Right hindlimb (tissue), 1 donor: Measurements from ENCODE around the gene STH.
"Not testable (repeated sequence)": the region's sequence is repeated elsewhere in the genome, so short reads cannot be mapped to it uniquely, and the experiment has no call there.

Source experiments
- DNase-seq: peaks from one replicate; pipeline ENCODE4 v3.0.0-alpha.2; 2018

Gene STH, protein sequence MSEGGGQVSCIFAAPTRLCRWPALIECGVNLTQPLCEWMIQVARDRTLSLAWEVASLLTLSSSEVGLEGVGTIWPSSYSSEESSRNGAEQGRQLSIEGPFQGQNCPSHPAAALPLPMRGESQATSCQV

DNA sequence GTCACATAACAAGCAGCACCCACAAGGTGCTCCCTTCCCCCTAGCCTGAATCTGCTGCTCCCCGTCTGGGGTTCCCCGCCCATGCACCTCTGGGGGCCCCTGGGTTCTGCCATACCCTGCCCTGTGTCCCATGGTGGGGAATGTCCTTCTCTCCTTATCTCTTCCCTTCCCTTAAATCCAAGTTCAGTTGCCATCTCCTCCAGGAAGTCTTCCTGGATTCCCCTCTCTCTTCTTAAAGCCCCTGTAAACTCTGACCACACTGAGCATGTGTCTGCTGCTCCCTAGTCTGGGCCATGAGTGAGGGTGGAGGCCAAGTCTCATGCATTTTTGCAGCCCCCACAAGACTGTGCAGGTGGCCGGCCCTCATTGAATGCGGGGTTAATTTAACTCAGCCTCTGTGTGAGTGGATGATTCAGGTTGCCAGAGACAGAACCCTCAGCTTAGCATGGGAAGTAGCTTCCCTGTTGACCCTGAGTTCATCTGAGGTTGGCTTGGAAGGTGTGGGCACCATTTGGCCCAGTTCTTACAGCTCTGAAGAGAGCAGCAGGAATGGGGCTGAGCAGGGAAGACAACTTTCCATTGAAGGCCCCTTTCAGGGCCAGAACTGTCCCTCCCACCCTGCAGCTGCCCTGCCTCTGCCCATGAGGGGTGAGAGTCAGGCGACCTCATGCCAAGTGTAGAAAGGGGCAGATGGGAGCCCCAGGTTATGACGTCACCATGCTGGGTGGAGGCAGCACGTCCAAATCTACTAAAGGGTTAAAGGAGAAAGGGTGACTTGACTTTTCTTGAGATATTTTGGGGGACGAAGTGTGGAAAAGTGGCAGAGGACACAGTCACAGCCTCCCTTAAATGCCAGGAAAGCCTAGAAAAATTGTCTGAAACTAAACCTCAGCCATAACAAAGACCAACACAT, at the start of gene STH:
STH (plus strand) TSS at position 264 of the 913 bp plus-strand sequence; CDS start at position 294, 30 bp downstream.
- DNase-seq, result no peak

DNA sequence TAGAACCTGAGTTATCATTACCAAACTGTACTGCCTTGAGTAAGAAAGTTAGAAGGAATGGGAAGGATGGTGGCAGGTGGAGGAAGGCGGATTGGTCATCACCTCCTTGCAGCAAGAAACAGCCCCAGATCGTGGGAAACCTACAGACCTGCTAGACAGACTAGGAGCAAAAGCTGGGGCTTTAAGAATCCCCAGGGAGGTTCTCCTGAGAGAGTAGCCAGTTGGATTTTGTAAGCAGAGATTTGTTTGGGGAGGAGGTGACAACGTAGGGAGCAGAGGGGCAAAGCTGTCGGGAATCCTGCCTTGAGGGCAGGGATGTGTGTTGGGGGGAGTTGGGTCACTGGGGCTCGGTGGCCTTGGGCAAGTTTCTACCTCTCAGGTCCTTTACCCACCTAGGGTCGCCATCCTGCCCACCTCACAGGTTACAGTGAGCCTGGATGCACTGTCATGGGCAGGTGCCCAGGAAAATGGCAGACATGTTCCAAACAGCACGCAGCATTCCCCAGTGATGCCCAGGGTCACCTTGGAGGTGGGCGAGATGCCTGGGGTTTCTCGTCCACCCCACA, 49.2 kb upstream of the STH start:
- no peak for DNase-seq

DNA sequence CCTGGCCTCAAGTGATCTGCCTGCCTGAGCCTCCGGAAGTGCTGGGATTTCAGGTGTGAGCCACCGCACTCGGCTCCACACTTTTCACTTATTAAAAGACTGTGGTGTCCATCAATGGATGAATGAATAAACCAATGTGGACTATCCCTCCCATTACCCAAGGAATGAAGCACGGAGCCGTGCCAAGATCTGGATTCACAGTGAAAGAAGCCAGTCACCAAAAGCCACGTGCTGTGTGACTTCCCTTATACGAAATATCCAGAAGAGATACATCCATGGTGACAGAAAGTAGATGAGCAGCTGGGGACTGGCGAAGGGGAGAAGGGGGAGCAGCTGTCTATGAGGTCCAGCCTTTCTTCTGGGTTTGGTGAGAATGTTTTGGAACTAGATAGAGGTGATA, 48.2 kb upstream of the STH start:
- no peak for DNase-seq

DNA sequence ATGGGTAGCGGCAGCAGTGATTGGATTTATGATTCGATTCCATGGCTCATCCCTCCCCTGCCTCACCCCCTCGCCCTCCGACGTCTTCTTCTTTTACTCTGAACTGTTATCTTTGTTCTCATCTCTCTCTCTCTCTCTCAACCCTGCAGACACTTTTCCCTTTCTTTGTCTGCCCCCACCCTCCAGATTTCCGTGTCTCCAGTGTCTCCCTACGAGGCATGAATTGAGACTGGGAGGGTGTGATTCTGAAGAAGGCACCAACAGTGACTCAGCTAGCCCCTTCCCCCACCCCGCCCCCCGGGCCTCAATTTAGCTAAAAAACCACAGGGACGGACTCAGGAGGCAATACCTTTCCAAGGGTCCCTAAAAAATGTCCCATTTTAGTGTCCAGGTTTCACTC, 47.6 kb upstream of the STH start:
- no peak for DNase-seq

DNA sequence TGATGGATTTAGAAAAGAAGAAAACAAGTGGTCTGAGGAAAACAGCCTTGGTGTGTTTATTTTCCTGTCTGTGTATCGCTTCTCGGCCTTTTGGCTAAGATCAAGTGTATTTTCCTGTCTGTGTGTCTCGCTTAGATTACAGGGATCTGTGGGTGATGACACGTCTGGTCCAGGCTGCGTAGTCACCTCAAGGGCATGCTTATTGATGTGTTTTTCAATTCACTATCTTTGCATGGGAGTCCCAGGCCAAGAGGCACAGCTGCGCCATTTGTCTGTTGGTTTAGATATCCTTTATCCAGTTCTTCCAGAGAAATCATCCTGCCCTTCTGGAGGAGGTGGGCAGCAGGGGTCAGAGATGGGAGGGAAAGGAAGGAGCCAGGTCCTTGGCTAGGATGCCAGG, 47.1 kb upstream of the STH start:
- DNase-seq, result no peak

DNA sequence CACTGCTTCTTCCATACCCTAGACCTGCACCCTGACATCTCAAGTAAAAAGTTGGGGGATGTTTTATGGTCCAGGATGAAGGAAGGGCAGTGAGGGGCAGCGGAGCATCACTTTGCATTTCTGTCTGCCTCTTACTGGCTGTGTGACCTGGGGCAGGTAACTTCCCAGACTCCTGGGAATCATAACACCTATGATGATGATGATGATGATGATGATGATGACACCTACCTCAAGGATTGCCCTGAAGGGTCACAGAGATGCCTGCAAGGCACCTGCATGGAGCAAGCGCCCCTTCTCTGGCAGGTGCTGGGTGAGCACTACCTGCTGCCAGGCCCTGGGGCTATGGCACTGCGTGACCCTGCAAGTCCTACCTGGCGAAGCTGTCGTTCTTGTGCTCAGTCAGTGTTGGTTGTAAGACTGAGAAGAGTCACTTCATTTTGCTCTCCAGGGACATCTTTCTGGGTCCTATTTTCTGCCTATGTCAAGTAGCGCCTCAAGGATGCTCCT, 46.2 kb upstream of the STH start:
- DNase-seq, result no peak

DNA sequence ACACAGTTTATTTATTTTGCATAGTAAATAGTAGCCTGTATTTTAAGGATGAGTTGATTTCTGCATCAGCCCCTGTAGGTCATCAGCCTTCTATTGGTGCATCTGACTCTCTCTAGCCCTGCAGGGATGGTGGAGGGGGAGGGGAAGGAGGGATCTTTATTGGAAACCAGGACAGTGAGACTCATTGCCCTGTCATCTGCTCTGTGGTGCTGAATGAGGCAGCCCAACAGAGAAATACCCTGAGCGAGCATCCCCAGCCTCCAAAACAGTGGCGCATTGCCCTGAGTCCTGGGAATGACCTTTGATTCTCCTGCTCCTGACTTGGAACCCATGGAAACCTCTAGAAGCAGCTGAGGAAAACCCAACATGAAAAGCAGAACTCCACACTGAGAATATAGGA, 45.5 kb upstream of the STH start:
- no peak for DNase-seq

DNA sequence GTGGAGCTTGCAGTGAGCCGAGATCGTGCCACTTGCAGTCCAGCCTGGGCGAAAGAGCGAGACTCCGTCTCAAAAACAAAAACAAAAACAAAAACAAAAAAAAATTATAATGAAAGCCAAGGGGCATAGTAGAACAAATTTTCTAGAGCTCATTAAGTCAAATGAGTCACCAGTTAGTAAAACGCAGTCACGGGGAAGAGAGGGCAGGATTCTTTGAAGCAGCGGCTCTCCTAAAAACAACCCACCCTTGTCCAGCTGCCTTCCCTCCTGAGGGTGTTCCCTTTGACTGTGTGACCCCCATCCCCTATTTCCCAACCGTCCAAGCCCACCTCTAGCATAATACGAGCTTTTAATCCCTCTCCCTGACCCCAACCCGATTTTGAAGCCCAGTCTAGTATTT, 44.1 kb upstream of the STH start:
- no peak for DNase-seq

DNA sequence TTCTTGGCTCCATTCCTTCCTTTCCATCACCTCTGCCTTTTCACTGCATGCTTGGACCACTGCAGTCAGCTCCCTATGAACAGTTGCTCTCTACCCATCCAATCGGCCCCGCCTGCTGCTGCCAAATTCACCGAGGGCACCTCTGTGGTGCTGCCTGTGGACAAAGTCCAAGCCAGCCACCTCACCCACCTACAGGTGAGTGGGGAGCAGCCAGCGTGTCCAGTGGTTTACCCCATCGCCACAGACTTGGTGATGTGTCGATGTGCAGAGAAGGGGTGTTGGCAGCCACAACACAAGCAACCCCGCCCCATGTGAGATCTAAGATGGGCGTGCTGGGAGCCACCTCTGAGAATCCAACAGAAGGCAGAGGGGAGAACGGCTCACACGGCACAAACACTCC, 43.7 kb upstream of the STH start:
- no peak for DNase-seq

DNA sequence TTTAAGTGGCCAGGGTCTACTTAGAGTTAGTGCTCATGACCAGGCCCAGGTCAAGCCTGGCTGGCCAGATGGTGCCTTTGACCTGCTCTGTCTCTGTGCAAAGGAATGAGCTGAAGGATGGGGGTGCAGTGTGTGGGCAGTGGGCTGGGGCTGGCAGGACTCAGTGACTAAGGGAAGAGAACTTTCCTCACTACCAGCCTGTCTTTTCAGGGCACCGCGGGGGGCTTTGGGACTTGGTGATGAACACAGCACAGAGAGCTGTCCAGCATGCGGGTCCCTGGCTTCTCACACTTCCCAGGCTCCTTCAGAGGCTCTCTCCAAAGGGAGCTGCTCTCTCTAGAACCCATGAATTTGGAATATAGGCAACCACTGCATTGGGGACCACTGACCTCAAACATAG, 43.0 kb upstream of the STH start:
- no peak for DNase-seq

DNA sequence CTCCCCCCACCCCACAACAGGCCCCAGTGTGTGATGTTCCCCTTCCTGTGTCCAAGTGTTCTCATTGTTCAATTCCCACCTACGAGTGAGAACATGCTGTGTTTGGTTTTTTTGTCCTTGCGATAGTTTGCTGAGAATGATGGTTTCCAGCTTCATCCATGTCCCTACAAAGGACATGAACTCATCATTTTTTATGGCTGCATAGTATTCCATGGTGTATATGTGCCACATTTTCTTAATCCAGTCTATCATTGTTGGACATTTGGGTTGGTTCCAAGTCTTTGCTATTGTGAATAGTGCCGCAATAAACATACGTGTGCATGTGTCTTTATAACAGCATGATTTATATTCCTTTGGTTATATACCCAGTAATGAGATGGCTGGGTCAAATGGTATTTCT, 42.3 kb upstream of the STH start:
- DNase-seq, result not testable (repeated sequence)

DNA sequence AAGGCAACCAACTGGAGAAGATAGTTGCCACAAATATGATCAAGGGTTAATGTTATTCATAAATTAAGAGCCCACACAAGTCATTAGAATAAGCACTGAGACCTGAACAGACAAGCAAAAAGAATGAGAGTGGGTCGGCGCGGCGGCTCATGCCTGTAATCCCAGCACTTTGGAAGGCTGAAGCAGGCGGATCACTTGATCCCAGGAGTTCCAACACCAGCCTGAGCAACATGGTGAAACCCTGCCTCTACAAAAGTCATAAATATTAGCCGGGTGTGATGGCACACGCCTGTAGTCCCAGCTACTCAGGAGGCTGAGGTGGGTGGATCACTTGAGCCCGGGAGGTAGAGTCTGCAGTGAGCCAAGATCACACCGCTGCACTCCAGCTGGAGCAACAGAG, 40.7 kb upstream of the STH start:
- no peak for DNase-seq

DNA sequence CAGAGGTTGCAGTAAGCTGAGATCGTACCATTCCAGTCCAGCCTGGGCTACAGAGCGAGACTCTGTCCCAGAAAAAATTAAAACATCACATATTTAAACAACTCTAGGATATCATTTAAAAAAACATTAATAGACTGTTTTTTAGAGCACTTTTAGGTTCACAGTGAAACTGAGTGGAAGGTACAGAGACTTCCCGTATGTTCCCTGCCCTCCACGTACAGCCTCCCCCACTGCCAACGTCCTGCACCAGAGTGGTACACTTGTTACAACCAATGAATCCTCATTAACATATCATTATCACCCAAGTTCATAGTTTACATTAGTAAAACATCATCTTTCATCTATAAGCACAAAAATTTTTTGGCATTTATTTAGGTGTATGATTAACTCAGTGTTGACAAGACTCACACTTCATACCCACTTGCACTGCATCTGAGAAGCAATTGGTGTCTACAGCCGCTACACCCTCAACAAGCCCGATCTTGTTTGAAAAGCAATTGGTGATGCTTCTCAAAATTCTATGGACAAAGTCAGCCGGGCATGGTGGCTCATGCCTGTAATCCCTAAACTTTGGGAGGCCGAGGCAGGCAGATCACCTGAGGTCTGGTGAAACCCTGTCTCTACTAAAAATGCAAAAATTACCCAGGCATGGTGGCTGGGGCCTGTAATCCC, 39.9 kb upstream of the STH start:
- no peak for DNase-seq

DNA sequence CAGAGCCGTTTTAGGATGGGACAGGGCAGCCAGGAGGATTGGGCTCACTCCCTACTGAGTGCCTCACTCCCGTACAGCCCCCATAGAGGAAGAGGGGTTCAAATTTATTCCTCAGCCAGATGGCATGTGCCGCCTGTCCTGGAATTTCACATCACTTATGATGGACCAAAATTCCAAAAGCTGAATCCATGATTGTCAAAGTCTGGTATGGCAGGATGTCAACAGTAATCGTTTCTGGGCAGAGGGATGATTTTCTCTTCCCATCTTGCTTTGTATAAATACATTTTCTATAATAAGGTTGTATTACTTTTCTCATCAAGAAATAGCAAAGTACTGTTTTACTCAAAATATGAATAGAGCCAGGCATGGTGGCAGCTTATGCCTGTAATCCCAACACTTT, 38.7 kb upstream of the STH start:
- DNase-seq, result no peak

DNA sequence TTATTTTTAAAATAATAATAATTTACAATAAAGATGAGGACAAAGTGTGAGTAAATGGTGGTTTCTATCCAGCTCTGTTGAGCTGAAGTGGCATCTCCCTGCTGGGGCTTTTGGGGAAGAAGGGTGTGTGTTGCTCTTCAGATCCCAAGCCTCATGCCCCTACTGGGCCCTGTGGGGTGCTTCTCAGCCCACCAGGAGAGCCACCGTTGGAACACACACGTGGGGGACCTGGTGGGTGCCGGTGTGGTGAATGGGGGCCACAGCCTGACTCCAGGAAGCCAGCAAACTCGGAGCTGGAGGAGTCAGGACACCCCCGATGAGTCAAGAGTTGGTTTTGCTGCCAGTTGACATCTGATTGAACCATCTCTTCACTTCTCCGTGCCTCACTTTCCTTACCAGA, 37.8 kb upstream of the STH start:
- DNase-seq, result no peak

DNA sequence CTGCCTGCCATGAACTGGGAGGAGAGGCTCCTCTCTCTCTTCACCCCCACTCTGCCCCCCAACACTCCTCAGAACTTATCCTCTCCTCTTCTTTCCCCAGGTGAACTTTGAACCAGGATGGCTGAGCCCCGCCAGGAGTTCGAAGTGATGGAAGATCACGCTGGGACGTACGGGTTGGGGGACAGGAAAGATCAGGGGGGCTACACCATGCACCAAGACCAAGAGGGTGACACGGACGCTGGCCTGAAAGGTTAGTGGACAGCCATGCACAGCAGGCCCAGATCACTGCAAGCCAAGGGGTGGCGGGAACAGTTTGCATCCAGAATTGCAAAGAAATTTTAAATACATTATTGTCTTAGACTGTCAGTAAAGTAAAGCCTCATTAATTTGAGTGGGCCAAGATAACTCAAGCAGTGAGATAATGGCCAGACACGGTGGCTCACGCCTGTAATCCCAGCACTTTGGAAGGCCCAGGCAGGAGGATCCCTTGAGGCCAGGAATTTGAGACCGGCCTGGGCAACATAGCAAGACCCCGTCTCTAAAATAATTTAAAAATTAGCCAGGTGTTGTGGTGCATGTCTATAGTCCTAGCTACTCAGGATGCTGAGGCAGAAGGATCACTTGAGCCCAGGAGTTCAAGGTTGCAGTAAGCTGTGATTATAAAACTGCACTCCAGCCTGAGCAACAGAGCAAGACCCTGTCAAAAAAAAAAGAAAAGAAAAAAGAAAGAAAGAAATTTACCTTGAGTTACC, 36.7 kb upstream of the STH start:
- DNase-seq, result no peak

DNA sequence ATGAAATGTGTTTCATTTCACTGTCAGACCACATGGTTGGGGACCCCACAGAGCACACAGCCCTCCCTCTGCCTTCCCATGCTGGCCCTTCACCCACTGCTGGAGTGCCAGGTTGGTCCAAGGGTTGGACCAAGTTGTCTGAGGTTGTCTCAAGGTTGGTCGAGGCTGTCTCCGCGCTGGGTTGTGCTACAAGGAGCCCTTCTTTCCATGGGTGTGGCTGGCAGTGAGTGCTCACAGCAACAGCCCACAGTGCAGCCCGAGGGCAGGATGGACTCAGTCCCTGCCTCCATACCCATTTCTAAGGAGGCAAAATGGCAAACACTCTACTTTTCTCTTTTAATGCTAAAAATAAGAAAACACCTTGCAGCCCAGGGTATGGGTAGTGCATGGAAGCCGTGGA, 35.8 kb upstream of the STH start:
- DNase-seq, result no peak

DNA sequence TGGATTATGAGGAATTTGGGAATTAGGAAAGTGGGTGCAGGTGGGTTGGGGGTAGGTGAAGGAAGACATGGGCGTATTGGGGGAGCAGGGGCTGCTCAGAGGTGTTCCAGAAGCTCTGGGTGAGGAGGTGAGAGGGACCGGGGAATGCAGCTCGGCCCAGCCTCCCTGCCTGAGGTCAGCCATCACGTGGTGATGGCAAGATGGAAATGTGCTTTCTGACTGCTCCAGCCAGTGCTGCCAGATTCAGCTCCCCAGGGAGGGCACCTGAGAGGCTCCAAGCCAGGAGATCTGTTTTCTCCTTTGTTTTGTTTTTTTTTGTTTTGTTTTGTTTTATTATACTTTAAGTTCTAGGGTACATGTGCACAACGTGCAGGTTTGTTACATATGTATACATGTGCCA, 35.2 kb upstream of the STH start:
- no peak for DNase-seq

DNA sequence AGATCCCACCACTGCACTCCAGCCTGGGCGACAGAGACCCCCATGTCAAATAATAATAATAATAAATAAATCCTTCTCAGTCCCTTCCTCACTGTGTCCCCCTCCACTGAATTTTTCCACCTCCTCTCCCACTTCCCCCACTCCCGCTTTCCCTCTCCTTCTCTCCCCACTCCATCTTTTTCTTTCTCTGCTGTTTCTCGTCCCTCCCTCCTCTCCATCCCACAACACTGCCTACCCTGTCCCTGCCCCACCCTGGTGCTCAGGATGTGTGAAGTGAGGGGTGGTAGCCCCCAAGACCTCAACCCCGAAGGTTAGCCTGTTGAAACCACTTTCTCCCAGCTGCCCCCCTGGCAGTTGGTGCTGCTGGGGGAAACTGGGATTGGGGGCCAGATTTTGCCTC, 34.4 kb upstream of the STH start:
- no peak for DNase-seq

DNA sequence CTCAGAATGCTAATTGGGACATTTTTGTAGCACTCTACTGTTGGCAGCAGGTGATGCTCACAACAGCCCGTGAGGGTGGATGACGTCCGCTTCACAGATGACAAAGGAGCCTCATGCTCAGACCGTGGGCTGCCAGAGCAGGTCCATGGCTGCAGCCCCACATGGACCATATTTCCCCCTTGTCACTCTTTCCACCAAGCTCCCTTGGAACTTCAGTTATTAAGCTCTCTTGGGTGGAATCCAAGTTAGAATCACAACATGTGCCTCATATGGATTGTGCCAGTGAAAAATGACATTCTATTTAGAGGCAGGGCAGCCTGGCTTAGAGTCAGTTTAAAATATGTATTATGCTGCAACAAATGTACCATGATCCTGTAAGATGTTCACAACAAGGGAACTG, 33.2 kb upstream of the STH start:
- DNase-seq, result no peak

DNA sequence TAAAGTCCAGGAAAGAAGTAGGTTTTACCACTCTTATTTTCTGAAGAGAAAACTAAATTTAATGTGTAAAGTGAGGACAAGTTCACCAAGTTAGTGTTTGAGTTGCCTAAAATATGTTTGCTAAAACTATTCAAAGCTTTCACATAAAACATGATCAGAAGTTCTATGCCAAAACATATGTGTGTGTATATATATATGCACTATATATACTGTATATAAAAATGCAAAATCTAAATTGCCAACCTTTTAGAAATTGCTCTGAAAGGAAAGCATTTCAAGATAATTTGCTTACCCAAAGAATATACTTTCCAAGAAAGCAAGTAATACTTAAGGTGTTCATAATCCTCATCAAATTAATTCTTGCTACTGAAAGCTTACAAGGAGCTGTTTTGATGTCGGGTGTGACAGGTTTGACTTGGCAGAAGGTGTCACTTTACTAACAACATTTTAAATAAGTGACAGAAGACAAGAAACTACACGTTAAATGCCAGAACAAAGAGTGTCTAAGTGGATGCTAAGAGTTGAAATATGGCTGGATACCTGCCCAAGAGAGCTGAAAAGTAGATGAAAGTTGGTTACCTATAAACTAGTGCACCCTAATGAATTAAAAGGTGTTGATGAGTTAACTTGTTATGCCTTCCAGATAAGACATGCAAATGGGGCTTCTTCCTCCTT, 32.3 kb upstream of the STH start:
- no peak for DNase-seq

DNA sequence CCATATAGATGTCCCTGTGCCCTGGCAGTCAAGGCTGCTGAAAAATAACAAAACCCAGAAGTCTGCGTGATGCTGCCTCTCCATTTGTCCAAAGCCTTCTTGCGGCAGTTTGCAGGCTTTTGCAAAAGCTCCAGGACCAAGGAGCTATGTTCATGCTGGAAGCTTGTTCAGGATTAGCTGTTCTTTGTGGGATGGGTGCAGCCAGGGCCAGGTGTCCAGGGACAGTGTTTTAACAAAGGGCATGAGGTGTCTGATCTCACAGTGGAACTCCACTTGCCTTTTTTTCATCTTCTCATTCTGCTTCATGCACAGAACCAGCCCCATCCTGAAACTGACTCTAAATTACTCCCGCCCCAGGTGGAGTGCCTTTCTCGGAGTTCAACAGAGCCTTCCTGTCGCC, 31.7 kb upstream of the STH start:
- DNase-seq, result no peak
